NB4 (cell line): ENCODE measurements around the gene AGPAT2.

Source experiments
- DNase-seq: peaks from one replicate; pipeline ENCODE4 v3.0.0; 2010; ENCODE audit warnings: low read depth
- H3K4me3 ChIP-seq: one replicate; pipeline ENCODE4 v1.5.1; 2011; ENCODE audit warnings: mild to moderate bottlenecking, low read depth, low read length, moderate library complexity
- MYC ChIP-seq: IDR thresholded peaks from 2 replicates; pipeline ENCODE4 v1.6.1; 2011; ENCODE audit warnings: low read depth, low read length
- POLR2A ChIP-seq: IDR thresholded peaks from 2 replicates; pipeline ENCODE4 v1.6.1; 2011; ENCODE audit warnings: mild to moderate bottlenecking; ENCODE audit not compliant: insufficient read length; ENCODE audit errors: extremely low read depth
- TF ChIP-seq, protein P1 (sequence below): IDR thresholded peaks from one replicate; pipeline ENCODE4 v1.5.1; 2012; ENCODE audit warnings: low read depth, low read length
- TF ChIP-seq, protein P2 (sequence below): IDR thresholded peaks from 2 replicates; pipeline ENCODE4 v1.6.1; 2011; ENCODE audit warnings: low read depth, low read length

The AGPAT2 gene

DNA sequence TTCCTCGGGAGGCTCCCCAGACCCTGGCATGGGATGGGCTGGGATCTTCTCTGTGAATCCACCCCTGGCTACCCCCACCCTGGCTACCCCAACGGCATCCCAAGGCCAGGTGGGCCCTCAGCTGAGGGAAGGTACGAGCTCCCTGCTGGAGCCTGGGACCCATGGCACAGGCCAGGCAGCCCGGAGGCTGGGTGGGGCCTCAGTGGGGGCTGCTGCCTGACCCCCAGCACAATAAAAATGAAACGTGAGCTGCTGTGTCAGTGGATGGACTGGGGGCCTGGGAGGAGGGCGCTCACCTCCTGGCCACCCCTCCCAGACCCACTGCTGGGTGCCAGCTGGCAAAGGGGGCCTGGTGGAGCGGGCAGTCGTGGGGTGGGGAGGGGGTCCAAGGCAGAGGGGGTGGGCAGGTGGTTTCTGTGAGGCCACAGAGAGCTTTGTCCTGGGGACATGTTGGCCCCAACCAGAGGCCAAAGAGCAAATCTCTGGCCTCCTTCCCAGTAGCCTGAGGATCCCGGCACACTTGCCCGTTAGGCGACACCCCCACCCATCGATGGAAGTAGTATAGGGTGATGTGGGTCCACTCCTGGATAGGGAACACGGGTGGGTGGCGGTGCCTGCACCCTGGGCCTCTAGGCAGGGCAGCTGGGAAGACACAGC lies 14.7 kb downstream of the AGPAT2 start:
- no peak for DNase-seq
- TF ChIP-seq POLR2A: no peak
- TF ChIP-seq, protein P1, sequence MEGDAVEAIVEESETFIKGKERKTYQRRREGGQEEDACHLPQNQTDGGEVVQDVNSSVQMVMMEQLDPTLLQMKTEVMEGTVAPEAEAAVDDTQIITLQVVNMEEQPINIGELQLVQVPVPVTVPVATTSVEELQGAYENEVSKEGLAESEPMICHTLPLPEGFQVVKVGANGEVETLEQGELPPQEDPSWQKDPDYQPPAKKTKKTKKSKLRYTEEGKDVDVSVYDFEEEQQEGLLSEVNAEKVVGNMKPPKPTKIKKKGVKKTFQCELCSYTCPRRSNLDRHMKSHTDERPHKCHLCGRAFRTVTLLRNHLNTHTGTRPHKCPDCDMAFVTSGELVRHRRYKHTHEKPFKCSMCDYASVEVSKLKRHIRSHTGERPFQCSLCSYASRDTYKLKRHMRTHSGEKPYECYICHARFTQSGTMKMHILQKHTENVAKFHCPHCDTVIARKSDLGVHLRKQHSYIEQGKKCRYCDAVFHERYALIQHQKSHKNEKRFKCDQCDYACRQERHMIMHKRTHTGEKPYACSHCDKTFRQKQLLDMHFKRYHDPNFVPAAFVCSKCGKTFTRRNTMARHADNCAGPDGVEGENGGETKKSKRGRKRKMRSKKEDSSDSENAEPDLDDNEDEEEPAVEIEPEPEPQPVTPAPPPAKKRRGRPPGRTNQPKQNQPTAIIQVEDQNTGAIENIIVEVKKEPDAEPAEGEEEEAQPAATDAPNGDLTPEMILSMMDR: no peak
- TF ChIP-seq, protein P2, sequence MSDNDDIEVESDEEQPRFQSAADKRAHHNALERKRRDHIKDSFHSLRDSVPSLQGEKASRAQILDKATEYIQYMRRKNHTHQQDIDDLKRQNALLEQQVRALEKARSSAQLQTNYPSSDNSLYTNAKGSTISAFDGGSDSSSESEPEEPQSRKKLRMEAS: no peak
- no peak for TF ChIP-seq MYC
- H3K4me3 ChIP-seq: no peak overlapping the region

DNA sequence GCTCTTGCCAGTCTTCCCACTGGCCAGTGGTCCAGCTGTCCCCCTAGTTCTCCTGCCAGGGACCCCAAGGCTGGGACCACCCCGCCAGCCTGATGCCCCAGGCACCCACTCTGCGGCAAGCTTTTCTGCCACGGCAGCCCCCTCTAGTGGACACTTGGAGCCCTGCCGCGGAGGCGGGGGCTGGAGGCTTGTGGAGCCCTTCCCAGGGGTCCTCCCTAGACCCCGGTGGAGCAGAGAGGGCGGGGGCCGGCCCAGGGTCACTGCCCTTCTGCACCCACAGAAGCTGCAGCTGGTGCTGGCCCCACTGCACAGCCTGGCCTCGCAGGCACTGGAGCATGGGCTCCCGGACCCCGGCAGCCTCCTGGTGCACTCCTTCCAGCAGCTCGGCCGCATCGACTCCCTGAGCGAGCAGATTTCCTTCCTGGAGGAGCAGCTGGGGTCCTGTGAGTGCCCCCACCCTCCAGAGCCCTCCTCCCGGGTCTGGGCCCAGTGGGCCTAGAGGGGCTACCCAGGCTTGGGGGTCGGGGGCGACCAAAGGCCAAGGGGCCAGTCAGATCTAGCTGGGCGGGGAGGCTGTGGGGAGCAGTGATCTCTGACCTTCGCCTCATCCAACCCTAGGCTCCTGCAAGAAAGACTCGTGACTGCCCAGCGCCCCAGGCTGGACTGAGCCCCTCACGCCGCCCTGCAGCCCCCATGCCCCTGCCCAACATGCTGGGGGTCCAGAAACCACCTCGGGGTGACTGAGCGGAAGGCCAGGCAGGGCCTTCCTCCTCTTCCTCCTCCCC lies 15.4 kb downstream of the AGPAT2 start:
- peak; percentile 56 for DNase-seq
- TF ChIP-seq POLR2A (no peak), MYC (no peak)
- TF ChIP-seq, protein P2: no peak
- TF ChIP-seq, protein P1: peak; percentile 92
- no peak overlapping the region for H3K4me3 ChIP-seq

GRCh38 chr9:136671254-136671614 lies 16.0 kb downstream of the AGPAT2 start:
- no peak overlapping the region for H3K4me3 ChIP-seq
- peak; percentile 47 for DNase-seq
- TF ChIP-seq, protein P2: no peak
- TF ChIP-seq POLR2A (no peak), MYC (no peak)
- TF ChIP-seq, protein P1: no peak

- TF ChIP-seq, protein P2: no peak
- TF ChIP-seq POLR2A (no peak), MYC (no peak)
- TF ChIP-seq, protein P1: no peak
Measured at GRCh38 chr9:136670576-136671253, 16.5 kb downstream of the AGPAT2 start.

DNA sequence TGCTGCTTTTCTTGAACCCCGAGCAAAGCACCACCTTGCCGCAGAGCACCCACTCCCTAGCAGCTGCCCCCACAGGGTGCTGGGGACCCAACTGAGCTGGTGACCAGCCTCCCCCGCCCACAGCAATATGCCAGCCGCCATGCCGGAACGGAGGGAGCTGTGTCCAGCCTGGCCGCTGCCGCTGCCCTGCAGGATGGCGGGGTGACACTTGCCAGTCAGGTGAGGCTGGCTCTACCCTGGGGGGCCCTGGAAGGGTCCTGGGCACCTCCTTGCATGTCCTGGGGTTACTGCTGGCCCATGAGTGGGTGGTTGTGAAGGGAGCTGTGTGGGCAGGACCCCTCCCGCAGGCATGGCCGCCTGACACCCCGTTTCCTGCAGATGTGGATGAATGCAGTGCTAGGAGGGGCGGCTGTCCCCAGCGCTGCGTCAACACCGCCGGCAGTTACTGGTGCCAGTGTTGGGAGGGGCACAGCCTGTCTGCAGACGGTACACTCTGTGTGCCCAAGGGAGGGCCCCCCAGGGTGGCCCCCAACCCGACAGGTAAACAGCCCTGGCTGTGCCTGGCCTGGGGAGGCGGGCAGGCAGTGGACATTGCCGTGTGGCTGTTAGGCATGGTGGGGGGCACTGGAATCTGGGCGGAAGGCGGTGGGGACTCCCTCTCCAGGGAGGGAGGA lies 17.3 kb downstream of the AGPAT2 start:
- DNase-seq: no peak
- TF ChIP-seq, protein P1: no peak
- no peak overlapping the region for H3K4me3 ChIP-seq

More at GRCh38 chr9:136670576-136671253, 16.5 kb downstream of the AGPAT2 start:
- no peak for DNase-seq
- H3K4me3 ChIP-seq: no peak overlapping the region
